SU-DHL-6 (cell line): ENCODE measurements around the gene SEMA3C.

Experiments
- EZH2phosphoT487 ChIP-seq: fragments of 200-600 bp; sonication (generic), shearing (Covaris generic); conservative IDR thresholded peaks from 2 replicates; pipeline ENCODE4 v1.6.1; 2018; ENCODE audit warnings: mild to moderate bottlenecking, antibody characterized with exemption, low read length, moderate library complexity, mixed read lengths
- TF ChIP-seq, protein P1 (sequence below): fragments of 200-600 bp; sonication (generic); IDR thresholded peaks from one replicate; pipeline ENCODE4 v1.5.1; 2017; ENCODE audit warnings: antibody characterized with exemption, mild to moderate bottlenecking, low read length, moderate library complexity; ENCODE audit not compliant: insufficient read depth, poor library complexity, severe bottlenecking

- TF ChIP-seq, protein P1, sequence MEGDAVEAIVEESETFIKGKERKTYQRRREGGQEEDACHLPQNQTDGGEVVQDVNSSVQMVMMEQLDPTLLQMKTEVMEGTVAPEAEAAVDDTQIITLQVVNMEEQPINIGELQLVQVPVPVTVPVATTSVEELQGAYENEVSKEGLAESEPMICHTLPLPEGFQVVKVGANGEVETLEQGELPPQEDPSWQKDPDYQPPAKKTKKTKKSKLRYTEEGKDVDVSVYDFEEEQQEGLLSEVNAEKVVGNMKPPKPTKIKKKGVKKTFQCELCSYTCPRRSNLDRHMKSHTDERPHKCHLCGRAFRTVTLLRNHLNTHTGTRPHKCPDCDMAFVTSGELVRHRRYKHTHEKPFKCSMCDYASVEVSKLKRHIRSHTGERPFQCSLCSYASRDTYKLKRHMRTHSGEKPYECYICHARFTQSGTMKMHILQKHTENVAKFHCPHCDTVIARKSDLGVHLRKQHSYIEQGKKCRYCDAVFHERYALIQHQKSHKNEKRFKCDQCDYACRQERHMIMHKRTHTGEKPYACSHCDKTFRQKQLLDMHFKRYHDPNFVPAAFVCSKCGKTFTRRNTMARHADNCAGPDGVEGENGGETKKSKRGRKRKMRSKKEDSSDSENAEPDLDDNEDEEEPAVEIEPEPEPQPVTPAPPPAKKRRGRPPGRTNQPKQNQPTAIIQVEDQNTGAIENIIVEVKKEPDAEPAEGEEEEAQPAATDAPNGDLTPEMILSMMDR, result no peak
- TF ChIP-seq EZH2phosphoT487, result no peak
Measured at GRCh38 chr7:80809545-80809944, 109.3 kb downstream of the SEMA3C start.
